Trophoblast cell (in vitro differentiated cells and primary cell): Measurements from ENCODE around the gene C2CD4C.

Experiments
- DNase-seq, 2 donors: peaks; one replicate each; pipeline ENCODE4 v3.0.0-alpha.2; 2016
- H2AFZ ChIP-seq: 2 replicates; pipeline ENCODE4 v1.6.1; 2013; ENCODE audit warnings: low read length, moderate library complexity, mild to moderate bottlenecking; ENCODE audit not compliant: insufficient read depth, poor library complexity
- H2AK5ac ChIP-seq: 2 replicates; pipeline ENCODE4 v1.6.1; 2013; ENCODE audit warnings: mild to moderate bottlenecking, low read length
- H2BK120ac ChIP-seq: 2 replicates; pipeline ENCODE4 v1.6.1; 2013; ENCODE audit warnings: low read length, mild to moderate bottlenecking, moderate library complexity; ENCODE audit not compliant: insufficient read depth, poor library complexity
- H2BK12ac ChIP-seq: 2 replicates; pipeline ENCODE4 v1.6.1; 2013; ENCODE audit warnings: mild to moderate bottlenecking, low read length, moderate library complexity
- H2BK5ac ChIP-seq: 2 replicates; pipeline ENCODE4 v1.6.1; 2013; ENCODE audit warnings: low read length, low read depth, moderate library complexity, mild to moderate bottlenecking; ENCODE audit not compliant: poor library complexity
- H3K14ac ChIP-seq: 2 replicates; pipeline ENCODE4 v1.6.1; 2013; ENCODE audit warnings: mild to moderate bottlenecking, low read length
- H3K18ac ChIP-seq: 2 replicates; pipeline ENCODE4 v1.6.1; 2013; ENCODE audit warnings: mild to moderate bottlenecking, low read length
- H3K23ac ChIP-seq: 2 replicates; pipeline ENCODE4 v1.6.1; 2013; ENCODE audit warnings: low read length
- H3K27ac ChIP-seq: 2 replicates; pipeline ENCODE4 v1.5.1; 2013; ENCODE audit warnings: low read depth, mild to moderate bottlenecking, inconsistent platforms, low read length, moderate library complexity
- H3K27me3 ChIP-seq: 2 replicates; pipeline ENCODE4 v1.6.1; 2013; ENCODE audit warnings: inconsistent platforms, mild to moderate bottlenecking, low read length, moderate library complexity; ENCODE audit not compliant: insufficient read depth
- H3K36me3 ChIP-seq, 2 experiments: 1 replicate in 1 of 2; 2 replicates in 1 of 2; pipeline ENCODE4 v1.6.1; 2013; ENCODE audit warnings: low read length in 2 of 2, mild to moderate bottlenecking in 2 of 2, moderate library complexity in 1 of 2; ENCODE audit not compliant: insufficient read depth in 2 of 2, control insufficient read depth in 1 of 2
- H3K4ac ChIP-seq: 2 replicates; pipeline ENCODE4 v1.6.1; 2013; ENCODE audit warnings: low read depth, mild to moderate bottlenecking, low read length, moderate library complexity
- H3K4me1 ChIP-seq, 2 experiments: 1 replicate in 1 of 2; 2 replicates in 1 of 2; pipeline ENCODE4 v1.6.1; 2013; ENCODE audit warnings: low read length in 2 of 2, mild to moderate bottlenecking in 2 of 2, moderate library complexity in 1 of 2; ENCODE audit not compliant: insufficient read depth in 2 of 2, control insufficient read depth in 1 of 2
- H3K4me2 ChIP-seq: 2 replicates; pipeline ENCODE4 v1.6.1; 2013; ENCODE audit warnings: inconsistent platforms, mild to moderate bottlenecking, low read length, moderate library complexity
- H3K4me3 ChIP-seq: 2 replicates; pipeline ENCODE4 v1.5.1; 2013; ENCODE audit warnings: mild to moderate bottlenecking, low read depth, low read length, inconsistent platforms
- H3K79me1 ChIP-seq: one replicate; pipeline ENCODE4 v1.6.1; 2013; ENCODE audit warnings: low read length
- H3K79me2 ChIP-seq: 2 replicates; pipeline ENCODE4 v1.6.1; 2013; ENCODE audit warnings: low read length, mild to moderate bottlenecking; ENCODE audit not compliant: control insufficient read depth, insufficient read depth, poor library complexity
- H3K9ac ChIP-seq: 2 replicates; pipeline ENCODE4 v1.6.1; 2013; ENCODE audit warnings: mild to moderate bottlenecking, low read length
- H3K9me3 ChIP-seq: 2 replicates; pipeline ENCODE4 v1.6.1; 2013; ENCODE audit warnings: low read depth, mild to moderate bottlenecking, control low read depth, inconsistent platforms, low read length; ENCODE audit not compliant: insufficient read depth
- H4K12ac ChIP-seq: 2 replicates; pipeline ENCODE4 v1.6.1; 2013; ENCODE audit warnings: low read depth, mild to moderate bottlenecking, low read length, moderate library complexity
- H4K8ac ChIP-seq: 2 replicates; pipeline ENCODE4 v1.6.1; 2013; ENCODE audit warnings: low read depth, mild to moderate bottlenecking, low read length, moderate library complexity
- H4K91ac ChIP-seq: one replicate; pipeline ENCODE4 v1.6.1; 2013; ENCODE audit warnings: low read depth, mild to moderate bottlenecking, low read length, moderate library complexity
- WGBS: extraction: QIAGEN DNeasy Blood & Tissue Kit; methylation state at CpG from one replicate; pipeline ENCODE4 v1.1.7; 2013; ENCODE audit warnings: missing lambda C conversion rate; ENCODE audit not compliant: insufficient read length, insufficient coverage; ENCODE audit errors: extremely low coverage; 5-methylcytosine and 5-hydroxymethylcytosine counted together

The C2CD4C gene

GRCh38 chr19:374886-375235 lies 34.1 kb downstream of the C2CD4C start:
- Histone ChIP-seq H3K27me3 (no peaks in the 10 kb centered on the region), H2BK12ac (no peak overlapping the region), H3K18ac (no peak overlapping the region), H3K23ac (no peak overlapping the region), H3K4me2 (no peak overlapping the region), H4K12ac (no peak overlapping the region), H3K4me3 (no peak overlapping the region), H2BK120ac (no peak overlapping the region), H3K4ac (no peak overlapping the region), H3K79me1 (no peaks in the 10 kb centered on the region), H4K91ac (no peak overlapping the region), H3K4me1 (no peaks in the 10 kb centered on the region), H2AFZ (no peak overlapping the region), H2BK5ac (no peak overlapping the region), H3K9ac (no peak overlapping the region), H2AK5ac (no peak overlapping the region), H3K36me3 (no peaks in the 10 kb centered on the region), H3K9me3 (peaks cover 3% of the 10 kb centered on the region), H3K79me2 (no peaks in the 10 kb centered on the region), H3K14ac (no peak overlapping the region), H4K8ac (no peak overlapping the region), H3K27ac (no peak overlapping the region)
- DNase-seq, result no peak
- WGBS, result no CpG with 5 or more reads among the region's 17 CpGs

DNA sequence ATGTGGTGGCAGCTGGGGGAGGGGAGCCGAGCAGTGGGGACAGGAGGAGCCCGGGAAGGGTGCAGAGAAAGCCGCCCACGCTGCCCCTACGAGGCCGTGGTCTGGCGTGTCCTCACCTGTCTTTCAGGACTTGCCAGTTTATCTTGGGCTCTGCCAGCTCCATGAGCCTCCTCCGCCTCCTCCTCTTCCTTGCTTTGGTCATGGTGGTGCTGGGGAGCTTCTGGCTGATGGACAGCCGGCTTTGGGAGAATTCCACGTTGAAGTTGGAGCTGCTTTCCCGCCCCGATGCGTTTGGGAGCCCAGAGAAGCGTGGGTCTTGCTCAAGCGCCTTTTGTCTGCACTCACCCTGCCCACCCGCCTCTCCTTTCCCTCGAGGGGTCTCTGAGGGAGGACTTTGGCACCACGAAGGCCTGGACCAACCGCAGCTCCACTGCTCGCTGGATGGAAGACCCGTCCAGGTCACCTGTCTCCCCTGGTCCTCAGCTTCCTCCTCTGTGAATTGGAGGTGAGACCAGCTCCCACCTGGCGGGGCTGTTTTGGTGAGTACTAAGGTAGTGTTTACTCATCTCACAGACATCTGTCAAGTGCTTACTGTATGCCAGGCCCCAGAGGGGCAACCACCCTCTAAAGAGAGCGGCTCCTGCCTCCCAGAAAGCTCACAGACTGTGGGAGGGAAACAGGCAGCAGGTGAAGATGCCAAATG lies 34.6 kb downstream of the C2CD4C start:
- WGBS, result no CpG with 5 or more reads among the region's 23 CpGs
- Histone ChIP-seq H3K4me2 (no peak overlapping the region), H3K9ac (no peak overlapping the region), H3K18ac (no peak overlapping the region), H3K36me3 (no peaks in the 10 kb centered on the region), H3K79me1 (no peaks in the 10 kb centered on the region), H3K4ac (no peak overlapping the region), H2AK5ac (no peak overlapping the region), H2BK120ac (no peak overlapping the region), H3K4me3 (no peak overlapping the region), H3K27me3 (no peaks in the 10 kb centered on the region), H3K79me2 (no peaks in the 10 kb centered on the region), H3K23ac (no peak overlapping the region), H3K4me1 (no peaks in the 10 kb centered on the region), H2BK5ac (no peak overlapping the region), H3K9me3 (peaks cover 3% of the 10 kb centered on the region), H4K91ac (no peak overlapping the region), H2BK12ac (no peak overlapping the region), H4K8ac (no peak overlapping the region), H3K27ac (no peak overlapping the region), H4K12ac (no peak overlapping the region), H2AFZ (no peak overlapping the region), H3K14ac (no peak overlapping the region)
- DNase-seq, result no peak

DNA sequence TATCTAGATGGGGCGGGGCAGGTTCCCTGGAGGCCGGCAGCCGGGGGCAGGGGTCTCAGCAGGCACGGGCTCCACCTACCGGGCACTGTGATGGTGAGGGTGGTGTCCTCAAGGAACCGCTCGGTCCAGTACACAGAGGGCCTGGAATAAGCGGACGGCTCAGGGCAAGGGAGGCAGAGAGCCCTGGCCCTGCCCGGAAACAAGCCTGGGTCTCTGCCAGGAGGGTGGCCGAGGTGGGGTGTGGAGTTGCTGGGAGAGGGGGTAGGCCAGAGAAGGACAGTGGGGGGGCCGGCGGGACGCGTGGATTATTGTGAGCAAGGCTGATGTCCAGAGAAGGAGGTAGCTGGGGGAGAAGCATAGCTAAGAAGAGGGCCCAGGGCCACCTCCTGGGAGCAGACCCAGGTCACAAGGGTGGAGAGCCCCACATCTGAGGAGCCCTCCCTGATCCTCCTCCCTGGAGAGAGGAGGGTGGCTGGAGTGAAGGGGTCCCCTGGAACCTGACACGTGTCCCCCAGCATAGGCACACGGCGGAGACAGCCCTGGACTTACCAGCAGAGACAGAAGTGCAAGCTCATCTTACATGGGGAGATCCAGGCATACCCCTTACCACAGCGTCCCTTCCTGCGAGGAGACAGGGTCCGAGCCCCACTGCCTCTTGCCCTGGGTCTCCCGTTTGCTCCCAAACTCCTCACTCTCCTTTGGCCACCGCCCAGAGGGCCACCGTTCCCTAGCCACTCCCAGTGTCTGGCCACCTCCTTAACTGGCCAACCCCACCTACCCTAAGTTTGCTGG lies 35.4 kb downstream of the C2CD4C start:
- no peak for DNase-seq
- Histone ChIP-seq H3K9me3 (peaks cover 3% of the 10 kb centered on the region), H2BK5ac (no peak overlapping the region), H4K91ac (no peak overlapping the region), H4K12ac (no peak overlapping the region), H3K79me1 (no peaks in the 10 kb centered on the region), H3K4me3 (no peak overlapping the region), H3K4ac (no peak overlapping the region), H3K9ac (no peak overlapping the region), H4K8ac (no peak overlapping the region), H3K36me3 (no peaks in the 10 kb centered on the region), H3K27ac (no peak overlapping the region), H3K4me2 (no peak overlapping the region), H3K4me1 (no peaks in the 10 kb centered on the region), H2BK120ac (no peak overlapping the region), H3K23ac (no peak overlapping the region), H2BK12ac (no peak overlapping the region), H3K79me2 (no peaks in the 10 kb centered on the region), H2AFZ (no peak overlapping the region), H3K27me3 (no peaks in the 10 kb centered on the region), H2AK5ac (no peak overlapping the region), H3K18ac (no peak overlapping the region), H3K14ac (no peak overlapping the region)
- no CpG with 5 or more reads among the region's 24 CpGs for WGBS

DNA sequence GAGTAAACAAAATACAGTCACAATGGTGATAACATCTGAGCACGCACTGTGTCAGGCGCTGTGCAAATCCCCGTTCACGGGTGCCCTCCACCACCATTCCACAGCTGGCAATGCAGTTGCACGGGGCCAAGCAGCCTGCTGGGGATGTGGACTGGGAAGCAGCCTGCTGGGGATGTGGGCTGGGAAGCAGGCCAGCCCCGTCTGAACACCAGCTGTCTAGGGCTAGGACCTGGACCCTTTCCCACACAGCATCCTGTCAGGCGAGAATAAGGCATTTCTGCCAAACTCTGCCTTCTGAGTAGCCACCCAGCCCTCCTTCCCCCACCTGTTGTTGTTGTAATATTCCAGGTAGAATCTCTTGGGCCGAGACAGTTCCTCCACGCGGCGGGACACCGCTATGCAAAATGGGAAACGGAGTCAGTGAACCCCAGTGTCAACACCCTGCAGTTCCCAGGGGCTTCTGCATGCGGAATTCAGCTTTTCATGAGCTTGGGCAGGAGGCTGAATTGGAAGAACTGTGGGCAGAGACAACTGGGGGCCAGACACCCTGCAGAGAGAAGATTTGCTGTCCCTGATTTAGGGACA lies 36.5 kb downstream of the C2CD4C start:
- no peak overlapping the region for H4K91ac ChIP-seq
- H2BK5ac ChIP-seq, result no peak overlapping the region
- no peak overlapping the region for H3K4ac ChIP-seq
- H3K23ac ChIP-seq, result no peak overlapping the region
- no peak overlapping the region for H4K8ac ChIP-seq
- no peak overlapping the region for H3K4me2 ChIP-seq
- H3K79me2 ChIP-seq, result no peaks in the 10 kb centered on the region
- H3K14ac ChIP-seq, result no peak overlapping the region
- peaks cover 0 to 2% of the 10 kb centered on the region in 2 experiments for H3K4me1 ChIP-seq
- no peak overlapping the region for H2BK12ac ChIP-seq
- H3K4me3 ChIP-seq, result no peak overlapping the region
- WGBS, result no CpG with 5 or more reads among the region's 14 CpGs
- H3K27ac ChIP-seq, result no peak overlapping the region
- H3K36me3 ChIP-seq, result no peaks in the 10 kb centered on the region
- no peak overlapping the region for H2AK5ac ChIP-seq
- no peak overlapping the region for H2BK120ac ChIP-seq
- H3K27me3 ChIP-seq, result no peaks in the 10 kb centered on the region
- H3K9me3 ChIP-seq, result peaks cover 3% of the 10 kb centered on the region
- no peak overlapping the region for H3K18ac ChIP-seq
- H4K12ac ChIP-seq, result no peak overlapping the region
- H2AFZ ChIP-seq, result no peak overlapping the region
- no peak for DNase-seq
- no peaks in the 10 kb centered on the region for H3K79me1 ChIP-seq
- H3K9ac ChIP-seq, result no peak overlapping the region
